A673 (cell line): Measurements from ENCODE around the gene DNAH2.

Source experiments
- EZH2 ChIP-seq: fragments of 200-600 bp; sonication (generic); IDR thresholded peaks from 2 replicates; pipeline ENCODE4 v1.6.1; 2017; ENCODE audit warnings: borderline replicate concordance, low read depth, mild to moderate bottlenecking, mixed read lengths, antibody characterized with exemption, low read length; ENCODE audit not compliant: poor library complexity, severe bottlenecking
- TF ChIP-seq, protein P1 (sequence below): fragments of 300-800, 200-600 bp; sonication (generic); conservative IDR thresholded peaks from 2 replicates; pipeline ENCODE4 v1.5.1; 2017; ENCODE audit warnings: low read depth, mild to moderate bottlenecking, antibody characterized with exemption, low read length, moderate library complexity, mixed read lengths

DNA sequence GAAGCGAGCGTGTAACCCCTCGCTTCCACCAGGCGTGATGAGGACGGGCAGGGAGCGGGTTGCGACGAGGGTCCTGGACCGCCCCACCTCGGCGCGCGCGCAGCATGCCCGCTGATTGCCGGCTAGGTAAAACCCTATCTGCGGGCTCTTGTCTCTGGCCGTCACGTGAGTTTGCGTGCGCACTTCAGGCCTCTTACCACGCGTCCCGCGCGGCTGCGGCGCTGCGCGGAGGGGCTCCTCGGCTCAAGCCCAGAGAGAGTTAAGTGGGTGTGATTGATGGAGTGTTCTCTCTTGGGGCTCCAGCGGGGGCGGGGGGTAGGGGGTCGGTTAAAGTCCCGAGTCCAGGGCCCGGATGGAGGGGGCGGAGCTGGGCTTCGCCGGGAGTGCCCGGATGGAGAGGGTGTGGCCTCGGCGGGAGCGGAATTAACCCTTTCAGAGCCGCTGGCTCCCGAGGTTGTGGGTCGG lies 124.4 kb downstream of the DNAH2 start:
- TF ChIP-seq, protein P1, sequence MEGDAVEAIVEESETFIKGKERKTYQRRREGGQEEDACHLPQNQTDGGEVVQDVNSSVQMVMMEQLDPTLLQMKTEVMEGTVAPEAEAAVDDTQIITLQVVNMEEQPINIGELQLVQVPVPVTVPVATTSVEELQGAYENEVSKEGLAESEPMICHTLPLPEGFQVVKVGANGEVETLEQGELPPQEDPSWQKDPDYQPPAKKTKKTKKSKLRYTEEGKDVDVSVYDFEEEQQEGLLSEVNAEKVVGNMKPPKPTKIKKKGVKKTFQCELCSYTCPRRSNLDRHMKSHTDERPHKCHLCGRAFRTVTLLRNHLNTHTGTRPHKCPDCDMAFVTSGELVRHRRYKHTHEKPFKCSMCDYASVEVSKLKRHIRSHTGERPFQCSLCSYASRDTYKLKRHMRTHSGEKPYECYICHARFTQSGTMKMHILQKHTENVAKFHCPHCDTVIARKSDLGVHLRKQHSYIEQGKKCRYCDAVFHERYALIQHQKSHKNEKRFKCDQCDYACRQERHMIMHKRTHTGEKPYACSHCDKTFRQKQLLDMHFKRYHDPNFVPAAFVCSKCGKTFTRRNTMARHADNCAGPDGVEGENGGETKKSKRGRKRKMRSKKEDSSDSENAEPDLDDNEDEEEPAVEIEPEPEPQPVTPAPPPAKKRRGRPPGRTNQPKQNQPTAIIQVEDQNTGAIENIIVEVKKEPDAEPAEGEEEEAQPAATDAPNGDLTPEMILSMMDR: no peak
- TF ChIP-seq EZH2: no peak
